HL-60/S4 treated with phorbol 12-myristate 13-acetate at 8.2 ng/mL for 4 days and 3 days (cell line): ENCODE data around the gene SELENOP.

Experiments used
- in situ Hi-C: fragments of 300-500 bp; cut with MboI; formaldehyde crosslinking; loops from 2 replicates; pipeline ENCODE4 v1.15.0; 2022; ENCODE audit warnings: low sequenced_read_pairs

Gene SELENOP

DNA sequence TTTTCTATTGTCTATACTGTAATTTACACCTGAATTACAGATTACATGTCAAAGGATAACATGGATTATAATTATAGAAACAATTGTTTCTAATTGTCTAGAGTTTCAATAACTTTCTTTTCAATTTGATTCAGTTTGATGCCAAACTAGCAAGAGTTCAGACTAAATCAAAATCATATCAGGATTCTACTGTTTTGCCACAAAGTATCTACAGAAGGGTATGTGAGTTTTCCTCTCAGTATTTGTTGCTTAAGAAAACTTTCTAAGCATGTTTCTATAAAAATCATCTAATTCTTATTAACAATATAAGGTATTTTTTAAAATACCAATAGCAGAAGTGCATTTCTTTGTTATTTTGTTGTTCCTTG is 12.5 kb downstream of the SELENOP start:
- in situ Hi-C loops: no loop called here

- in situ Hi-C loops: no loop called here
Measured at GRCh38 chr5:42798284-42799240, 13.1 kb downstream of the SELENOP start.

- in situ Hi-C loops: no loop called here
Measured at GRCh38 chr5:42791151-42791550, 20.5 kb downstream of the SELENOP start.

GRCh38 chr5:42787845-42788244 is 23.8 kb downstream of the SELENOP start:
- in situ Hi-C loops: no loop called here

DNA sequence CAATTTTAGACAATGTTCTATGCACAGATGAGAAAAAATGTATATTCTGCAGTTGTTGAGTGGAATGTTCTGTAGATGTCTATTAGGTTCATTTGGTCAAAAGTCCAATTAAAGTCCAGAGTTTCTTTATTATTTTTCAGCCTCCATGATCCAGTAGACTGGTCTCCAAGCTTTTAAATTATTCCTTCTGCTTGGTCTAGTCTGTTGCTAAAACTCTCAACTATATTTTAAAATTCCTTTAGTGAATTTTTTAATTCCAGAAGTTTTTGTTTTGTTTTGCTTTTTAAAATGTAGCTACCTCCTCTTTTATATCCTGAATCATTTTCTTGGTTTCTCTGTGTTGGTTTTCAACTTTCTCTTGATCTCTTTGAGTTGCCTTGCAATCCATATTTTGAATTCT is 24.6 kb downstream of the SELENOP start:
- in situ Hi-C loops: no loop called here

DNA sequence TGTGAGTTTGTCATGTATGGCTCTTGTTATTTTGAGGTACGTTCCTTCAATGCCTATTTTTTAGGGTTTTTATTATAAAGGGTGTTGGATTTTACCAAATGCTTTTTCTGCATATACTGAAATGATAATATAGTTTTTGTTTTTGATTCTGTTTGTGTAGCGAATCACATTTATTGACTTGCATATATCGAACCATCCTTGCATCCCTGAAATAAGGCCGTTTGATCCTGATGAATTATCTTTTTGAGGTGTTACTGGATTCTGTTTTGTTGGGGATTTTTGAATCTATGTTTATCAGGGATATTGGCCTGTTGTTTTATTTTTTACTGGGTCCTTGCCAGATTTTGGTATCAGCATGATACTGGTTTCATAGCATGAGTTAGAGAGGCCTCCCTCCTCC is 25.9 kb downstream of the SELENOP start:
- in situ Hi-C loops: no loop called here

GRCh38 chr5:42784132-42784531 is 27.6 kb downstream of the SELENOP start:
- in situ Hi-C loops: no loop called here

- in situ Hi-C loops: no loop called here
Measured at GRCh38 chr5:42781584-42781983, 30.1 kb downstream of the SELENOP start.

DNA sequence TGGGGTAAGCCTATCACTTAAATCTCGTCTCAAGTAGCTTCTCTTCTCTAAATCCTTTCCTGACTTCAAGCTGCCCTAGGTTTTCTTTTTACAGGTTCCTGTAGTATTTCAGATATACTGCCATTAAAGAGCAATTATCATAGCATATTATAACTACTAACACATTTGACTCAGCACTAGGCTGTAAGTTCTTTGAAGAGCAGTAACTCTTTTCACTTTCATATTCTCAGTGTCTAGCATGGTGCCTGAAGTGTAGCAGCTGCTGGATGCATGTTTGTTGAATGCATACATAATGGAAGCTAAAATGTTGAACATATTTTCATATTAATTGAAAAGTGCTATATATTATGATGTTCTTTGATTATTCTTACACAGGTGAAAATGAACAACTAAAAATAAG is 32.6 kb downstream of the SELENOP start:
- in situ Hi-C loops: no loop called here

DNA sequence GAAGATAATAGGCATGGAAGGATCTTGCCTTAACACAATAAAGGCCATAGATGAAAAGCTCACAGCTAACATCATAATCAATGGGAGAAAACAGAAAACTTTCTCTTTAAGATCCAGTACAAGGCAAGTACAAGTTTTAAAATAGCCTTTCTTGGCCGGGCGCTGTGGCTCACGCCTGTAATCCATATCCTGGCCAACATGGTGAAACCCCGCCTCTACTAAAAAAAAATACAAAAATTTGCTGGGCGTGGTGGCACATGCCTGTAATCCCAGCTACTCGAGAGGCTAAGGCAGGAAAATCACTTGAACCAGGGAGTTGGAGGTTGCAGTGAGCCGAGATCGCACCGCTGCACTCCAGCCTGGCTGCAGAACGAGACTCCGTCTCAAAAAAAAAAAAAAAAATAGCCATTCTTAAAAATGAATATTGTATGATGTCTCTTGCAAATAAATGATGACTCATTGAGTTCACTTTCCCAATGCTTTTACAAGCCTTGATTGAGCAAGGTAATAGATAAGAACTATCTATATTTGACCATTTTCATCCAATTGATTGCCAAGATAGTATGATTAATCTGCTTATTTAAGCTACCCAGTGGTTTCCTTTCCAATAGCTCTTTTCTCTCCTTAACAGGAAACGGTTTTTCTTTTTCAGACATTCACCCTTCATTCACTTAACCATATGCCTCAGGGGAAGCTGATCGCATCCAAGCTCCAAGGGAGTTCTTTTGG is 39.3 kb downstream of the SELENOP start:
- in situ Hi-C loops: no loop called here

DNA sequence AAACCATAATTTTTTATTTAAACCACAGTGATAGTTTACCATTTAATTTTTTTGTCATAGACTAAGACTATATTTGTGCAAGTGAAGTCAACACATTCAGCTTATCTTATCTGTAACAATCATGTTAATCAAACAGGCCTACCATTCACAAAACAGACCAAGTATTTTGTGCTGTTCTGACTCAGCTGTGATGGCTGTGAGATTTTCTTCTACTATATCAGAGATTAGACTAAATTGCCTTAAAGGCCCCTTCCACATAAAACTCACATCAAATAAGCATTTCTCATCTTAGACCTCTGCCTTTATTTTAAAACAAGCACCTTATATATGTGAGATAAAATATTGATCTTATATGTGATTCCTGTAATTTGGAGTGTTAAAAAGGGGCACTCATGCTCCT is 41.7 kb downstream of the SELENOP start:
- in situ Hi-C loops: no loop called here

GRCh38 chr5:42768106-42768504 is 43.6 kb downstream of the SELENOP start:
- in situ Hi-C loops: no loop called here

DNA sequence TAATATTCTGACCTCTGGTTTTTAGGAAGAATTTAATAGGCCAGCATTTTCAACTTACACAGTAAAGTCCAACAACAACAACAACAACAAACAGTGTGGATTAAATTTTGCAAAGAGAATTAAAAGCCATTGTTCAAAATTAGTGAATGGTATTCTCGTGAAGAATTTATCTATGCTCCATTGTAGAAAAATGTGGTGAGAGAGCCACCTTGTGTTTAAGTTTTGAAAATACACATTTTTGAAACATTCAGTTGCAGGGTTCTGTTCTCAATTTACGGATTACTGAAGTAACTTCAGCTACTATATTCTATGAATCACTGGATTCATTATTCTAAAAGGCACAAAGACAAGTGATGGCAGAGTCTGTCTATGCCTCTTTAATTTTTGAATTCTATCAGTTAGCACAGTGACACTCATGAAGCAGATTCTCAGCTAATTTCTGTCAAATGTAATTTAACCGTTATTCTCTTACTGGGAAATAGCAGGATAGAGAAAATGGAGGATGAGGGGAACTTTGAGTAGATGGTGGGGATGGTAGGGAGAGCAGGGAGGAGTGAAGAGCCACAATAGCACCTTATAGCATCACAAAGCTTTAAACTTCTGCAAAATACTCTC is 44.1 kb downstream of the SELENOP start:
- in situ Hi-C loops: no loop called here

DNA sequence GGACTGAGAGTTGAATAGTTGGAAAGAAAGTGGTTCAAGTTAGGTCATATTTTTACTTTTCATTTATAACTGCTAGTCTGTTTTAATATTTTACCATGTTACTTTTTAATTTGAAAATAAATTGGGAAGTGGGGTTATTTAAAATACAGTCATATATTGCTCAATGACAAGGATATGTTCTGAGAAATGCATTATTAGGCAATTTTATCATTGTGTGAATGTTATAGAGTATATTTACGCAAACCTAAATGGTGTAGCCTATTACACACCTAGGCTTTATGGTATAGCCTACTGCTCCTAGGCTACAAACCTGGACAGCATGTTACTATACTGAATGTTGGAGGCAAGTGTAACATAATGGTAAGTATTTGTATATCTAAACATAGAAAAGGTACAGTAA is 49.9 kb downstream of the SELENOP start:
- in situ Hi-C loops: no loop called here

- in situ Hi-C loops: no loop called here
Measured at GRCh38 chr5:42760426-42760825, 51.3 kb downstream of the SELENOP start.

DNA sequence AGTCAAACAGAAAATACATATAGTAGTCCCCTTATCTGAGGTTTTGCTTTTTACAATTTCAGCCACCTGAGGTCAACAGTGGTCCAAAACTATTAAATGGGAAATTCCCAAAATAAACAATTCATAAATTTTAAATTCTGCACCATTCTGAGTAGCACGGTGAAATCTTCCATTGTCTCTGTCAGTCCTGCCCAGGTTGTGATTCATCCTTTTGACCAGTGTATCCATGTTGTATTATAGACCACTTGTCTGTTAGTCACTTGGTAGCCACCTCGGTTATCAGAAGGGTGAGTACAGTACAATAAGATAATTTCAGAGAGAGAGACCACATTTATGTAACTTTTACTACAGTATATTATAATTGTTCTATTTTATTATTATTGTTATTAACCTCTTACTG is 52.2 kb downstream of the SELENOP start:
- in situ Hi-C loops: no loop called here

- in situ Hi-C loops: no loop called here
Measured at GRCh38 chr5:42756606-42757601, 54.8 kb downstream of the SELENOP start, which contains the start of gene CCDC152. Gene CCDC152 (plus strand): TSS chr5:42756818. CDS start chr5:42759122, 2,304 bp downstream.

DNA sequence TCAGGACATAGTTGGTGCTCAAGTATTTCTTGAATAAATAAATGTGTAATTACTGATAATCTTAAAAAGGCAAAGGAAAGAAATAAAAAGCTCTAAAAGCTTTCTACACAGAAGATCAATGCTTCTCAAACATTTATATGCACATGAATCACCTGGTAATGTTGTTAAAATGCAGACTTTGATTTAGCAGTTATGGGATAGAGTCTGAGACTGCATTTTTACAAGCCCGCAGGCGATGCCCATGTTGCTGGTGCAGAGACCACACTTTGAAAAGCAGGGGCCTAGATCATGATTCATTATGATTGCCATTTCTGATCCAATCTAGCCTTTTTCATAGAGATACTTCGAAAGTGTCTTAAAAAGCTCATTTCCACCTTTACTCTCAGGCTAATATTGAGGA is 58.6 kb downstream of the SELENOP start:
- in situ Hi-C loops: no loop called here

DNA sequence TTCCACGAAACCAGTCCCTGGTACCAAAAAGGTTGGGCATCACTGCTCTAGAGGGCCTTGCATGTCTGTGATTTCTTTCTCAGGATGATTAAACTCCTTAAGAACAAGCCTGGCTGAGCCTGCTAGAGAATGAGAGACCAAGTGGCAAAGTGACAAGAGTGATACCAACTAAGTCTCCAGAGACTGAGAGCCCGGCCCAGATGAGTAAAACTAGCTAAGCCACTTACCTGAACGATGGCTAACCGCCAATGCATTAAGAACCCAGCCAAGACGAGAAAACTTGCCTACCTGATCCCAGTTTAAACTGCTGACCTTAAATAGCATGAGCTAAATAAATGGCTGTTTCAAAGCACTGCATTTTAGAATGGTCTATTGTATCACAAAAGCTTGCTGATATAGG is 60.6 kb downstream of the SELENOP start:
- in situ Hi-C loops: no loop called here

- in situ Hi-C loops: no loop called here
Measured at GRCh38 chr5:42750507-42750906, 61.2 kb downstream of the SELENOP start.
